Panc1 (cell line): ENCODE measurements around the gene SMTN.

Experiments
- POLR2AphosphoS5 ChIP-seq: IDR thresholded peaks from 2 replicates; pipeline ENCODE4 v1.6.1; 2012; ENCODE audit warnings: mild to moderate bottlenecking, low read depth, low read length, moderate library complexity
- SIN3A ChIP-seq: IDR thresholded peaks from 2 replicates; pipeline ENCODE4 v1.6.1; 2012; ENCODE audit warnings: low read depth, mild to moderate bottlenecking, low read length, moderate library complexity, borderline replicate concordance; ENCODE audit not compliant: insufficient read depth
- TF ChIP-seq, protein P1 (sequence below): fragments of 450-650 bp; IDR thresholded peaks from 2 replicates; pipeline ENCODE4 v1.5.1; 2017; ENCODE audit warnings: mild to moderate bottlenecking

DNA sequence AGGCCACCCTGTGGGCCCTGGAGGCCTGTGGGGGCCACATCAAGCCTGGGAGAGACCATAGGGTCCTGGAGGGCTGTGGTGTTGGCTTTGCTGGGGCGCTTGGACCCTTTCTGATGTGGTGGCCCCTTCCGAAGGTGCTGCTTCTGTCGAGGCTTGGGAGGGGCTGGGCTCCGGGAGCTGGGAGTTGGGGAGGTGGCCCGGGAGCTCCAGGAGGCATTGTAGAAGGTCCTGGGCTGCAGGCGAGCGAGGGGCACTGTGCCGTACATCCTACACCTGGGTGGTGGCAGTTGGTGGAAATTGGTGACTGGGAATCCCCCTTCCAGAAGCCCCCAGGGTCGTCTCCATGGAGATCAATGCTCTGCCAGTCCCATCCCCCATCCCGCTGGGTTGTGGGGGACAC lies 56.6 kb downstream of the SMTN start:
- TF ChIP-seq, protein P1, sequence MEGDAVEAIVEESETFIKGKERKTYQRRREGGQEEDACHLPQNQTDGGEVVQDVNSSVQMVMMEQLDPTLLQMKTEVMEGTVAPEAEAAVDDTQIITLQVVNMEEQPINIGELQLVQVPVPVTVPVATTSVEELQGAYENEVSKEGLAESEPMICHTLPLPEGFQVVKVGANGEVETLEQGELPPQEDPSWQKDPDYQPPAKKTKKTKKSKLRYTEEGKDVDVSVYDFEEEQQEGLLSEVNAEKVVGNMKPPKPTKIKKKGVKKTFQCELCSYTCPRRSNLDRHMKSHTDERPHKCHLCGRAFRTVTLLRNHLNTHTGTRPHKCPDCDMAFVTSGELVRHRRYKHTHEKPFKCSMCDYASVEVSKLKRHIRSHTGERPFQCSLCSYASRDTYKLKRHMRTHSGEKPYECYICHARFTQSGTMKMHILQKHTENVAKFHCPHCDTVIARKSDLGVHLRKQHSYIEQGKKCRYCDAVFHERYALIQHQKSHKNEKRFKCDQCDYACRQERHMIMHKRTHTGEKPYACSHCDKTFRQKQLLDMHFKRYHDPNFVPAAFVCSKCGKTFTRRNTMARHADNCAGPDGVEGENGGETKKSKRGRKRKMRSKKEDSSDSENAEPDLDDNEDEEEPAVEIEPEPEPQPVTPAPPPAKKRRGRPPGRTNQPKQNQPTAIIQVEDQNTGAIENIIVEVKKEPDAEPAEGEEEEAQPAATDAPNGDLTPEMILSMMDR = no peak
- TF ChIP-seq SIN3A (no peak), POLR2AphosphoS5 (no peak)
